HG02884 (cell line): ENCODE measurements around the gene SYPL1.
A peak's percentile ranks its signal among the peaks of the same experiment; 100 is the strongest.
"Not testable (repeated sequence)": the region's sequence is repeated elsewhere in the genome, so short reads cannot be mapped to it uniquely, and the experiment has no call there.

Source experiments
- ATAC-seq: cut with Tn5 transposase; IDR thresholded peaks from one replicate; pipeline ENCODE4 v1.9.1; 2021; ENCODE audit warnings: mild to moderate bottlenecking, moderate library complexity; ENCODE audit not compliant: unreplicated experiment

Gene SYPL1

GRCh38 chr7:106112118-106112971 lies at the start of gene SYPL1:
Gene SYPL1, minus strand, starts transcription at chr7:106112312. Its CDS starts 104 bp downstream, at chr7:106112208.
- peak; percentile 71 for ATAC-seq

DNA sequence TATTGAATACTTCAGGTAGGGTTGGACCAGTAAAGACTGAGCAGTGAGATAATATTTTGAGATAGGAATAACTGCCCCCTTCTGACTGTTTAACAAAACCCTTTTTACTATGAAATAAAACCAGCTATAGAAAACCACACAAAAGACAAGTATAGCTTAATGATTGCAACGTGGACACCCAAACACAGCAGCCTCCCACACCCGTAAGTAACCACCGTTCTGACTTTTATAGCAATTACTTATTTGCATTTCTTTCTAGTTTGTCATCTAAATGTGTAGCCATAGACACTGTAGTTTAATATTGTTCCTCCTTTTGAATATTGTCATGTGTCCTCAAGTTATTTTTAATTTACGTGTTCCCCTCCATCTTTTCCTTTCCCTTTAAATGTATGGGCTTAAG lies 42.9 kb upstream of the SYPL1 start:
- ATAC-seq: no peak

DNA sequence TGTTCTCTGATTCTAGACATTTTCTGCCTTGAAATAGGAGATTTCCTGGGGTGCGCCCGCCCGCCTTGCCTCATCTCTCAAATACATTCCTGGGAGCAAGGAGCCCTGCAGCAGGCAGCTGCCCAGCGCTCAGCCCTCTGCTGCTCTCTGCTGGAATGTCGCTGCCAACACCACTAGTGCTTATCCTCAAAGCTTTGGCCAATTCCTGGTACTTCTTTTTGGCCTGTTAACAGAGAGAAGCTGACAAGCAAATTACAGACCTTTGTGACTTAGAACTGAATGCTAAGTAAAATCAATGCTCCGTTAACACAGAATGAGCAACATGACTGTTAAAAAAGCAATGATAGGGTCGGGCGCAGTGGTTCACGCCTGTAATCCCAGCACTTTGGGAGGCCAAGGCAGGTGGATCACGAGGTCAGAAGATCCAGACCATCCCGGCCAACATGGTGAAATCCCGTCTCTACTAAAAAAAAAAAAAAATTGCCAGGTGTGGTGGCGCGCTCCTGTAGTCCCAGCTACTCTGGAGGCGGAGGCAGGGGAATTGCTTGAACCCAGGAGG lies 41.9 kb upstream of the SYPL1 start:
- ATAC-seq: peak; percentile 71

DNA sequence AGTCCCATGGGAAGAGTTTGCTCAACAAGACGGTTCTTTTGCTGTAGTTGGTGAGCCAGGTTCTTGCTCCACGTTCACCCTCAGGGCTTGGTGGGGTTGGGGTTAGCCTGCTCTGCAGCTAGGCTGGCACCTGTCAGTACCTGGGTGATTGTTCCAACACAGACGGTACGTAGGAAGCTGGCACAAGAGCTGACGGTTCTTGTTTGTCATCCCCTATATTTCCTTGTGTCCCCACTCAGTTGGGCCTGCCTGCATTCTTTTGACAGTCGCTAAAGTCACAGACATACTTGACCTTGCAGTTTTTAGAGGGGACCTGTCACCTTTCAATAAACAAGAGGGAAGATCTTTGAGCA lies 40.2 kb upstream of the SYPL1 start:
- ATAC-seq: no peak

- no peak for ATAC-seq
Measured at GRCh38 chr7:106151459-106152312, 39.6 kb upstream of the SYPL1 start.

- no peak for ATAC-seq
Measured at GRCh38 chr7:106143711-106144337, 31.7 kb upstream of the SYPL1 start.

GRCh38 chr7:106142136-106142535 lies 30.0 kb upstream of the SYPL1 start:
- no peak for ATAC-seq

DNA sequence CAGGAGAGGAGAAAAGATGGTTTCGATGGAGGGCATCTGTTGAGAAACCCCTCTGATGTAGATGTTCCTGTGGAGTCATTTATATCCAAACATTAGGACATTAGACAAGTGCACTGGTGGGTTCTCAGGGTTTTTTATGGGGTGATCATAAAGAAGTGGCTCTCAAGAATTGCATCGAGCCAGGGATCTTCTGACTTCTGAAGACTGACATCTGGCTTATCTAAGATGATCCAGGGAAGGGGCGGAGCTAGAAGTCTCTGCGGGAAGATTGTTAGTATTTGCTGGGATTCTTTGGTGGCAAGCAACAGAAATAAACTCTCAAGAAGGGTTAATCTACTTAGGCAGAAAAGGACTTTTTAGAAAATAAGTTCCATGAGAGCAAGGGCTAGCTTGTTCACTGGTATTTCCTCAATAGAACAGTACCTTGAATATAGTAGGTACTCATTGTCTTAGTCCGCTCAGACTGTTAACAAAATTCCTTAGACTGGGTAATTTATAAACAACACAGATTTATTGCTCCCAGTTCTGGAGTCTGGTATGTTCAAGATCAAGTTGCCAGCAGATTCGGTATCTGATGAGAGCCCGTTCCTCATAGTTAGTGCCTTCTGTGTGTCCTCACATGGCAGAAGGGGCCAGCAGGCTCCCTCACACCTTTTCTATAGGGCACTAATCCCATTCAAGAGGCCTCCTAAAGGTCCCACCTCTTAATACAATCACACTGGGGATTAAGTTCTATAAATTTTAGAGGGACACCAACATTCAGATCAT lies 28.5 kb upstream of the SYPL1 start:
- ATAC-seq: no peak

GRCh38 chr7:106139265-106140251 lies 27.4 kb upstream of the SYPL1 start:
- no peak for ATAC-seq

DNA sequence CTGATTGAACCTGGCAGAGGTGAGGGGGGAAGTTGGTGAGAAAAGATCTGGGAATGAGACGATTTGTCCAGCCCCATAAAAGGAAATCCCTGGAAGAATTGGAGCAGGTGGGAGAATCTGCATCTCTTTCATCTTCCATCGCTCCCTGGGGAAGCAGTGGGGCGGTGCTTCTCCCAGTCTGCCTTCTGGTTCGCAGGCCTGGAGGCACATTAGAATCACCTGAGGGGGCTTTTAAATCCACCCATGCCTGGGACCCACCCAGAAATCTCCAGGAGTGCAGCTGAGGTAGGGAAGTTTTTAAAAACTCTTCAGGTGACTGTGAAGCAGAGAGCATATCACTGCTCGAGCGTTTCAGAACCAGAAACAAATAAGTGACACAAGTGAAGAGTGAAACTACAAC lies 26.7 kb upstream of the SYPL1 start:
- ATAC-seq: no peak

DNA sequence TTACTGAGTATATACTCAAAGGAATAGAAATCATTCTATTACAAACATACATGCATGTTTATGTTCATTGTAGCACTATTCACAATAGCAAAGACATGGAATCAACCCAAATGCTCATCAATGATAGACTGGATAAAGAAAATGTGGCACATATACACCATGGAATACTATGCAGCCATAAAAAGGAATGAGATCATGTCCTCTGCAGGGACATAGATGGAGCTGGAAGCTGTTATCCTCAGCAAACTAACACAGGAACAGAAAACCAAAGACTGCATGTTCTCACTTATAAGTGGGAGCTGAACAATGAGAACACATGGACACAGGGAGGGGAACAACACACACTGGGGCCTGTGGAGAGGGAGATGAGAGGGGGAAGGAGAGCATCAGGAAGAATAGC lies 26.1 kb upstream of the SYPL1 start:
- ATAC-seq: not testable (repeated sequence)

DNA sequence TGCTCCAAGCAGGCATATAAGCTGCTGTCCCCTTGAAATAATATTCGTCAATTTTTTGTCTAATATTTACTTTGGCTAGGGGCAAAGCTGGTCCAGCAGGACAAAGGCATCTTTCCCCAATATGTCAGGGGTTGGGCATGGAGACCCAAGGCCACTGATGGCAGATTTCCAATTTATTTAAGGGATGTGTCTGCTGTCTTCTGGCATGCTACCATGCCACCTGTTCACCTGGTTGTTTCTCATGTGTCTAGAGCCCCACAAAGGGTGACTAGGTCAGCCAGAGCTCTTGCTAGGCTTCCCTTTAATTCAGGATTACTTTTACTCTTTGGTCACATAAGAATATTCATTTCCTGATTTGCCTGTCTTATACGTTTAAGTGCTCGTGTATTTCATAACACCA lies 22.1 kb upstream of the SYPL1 start:
- ATAC-seq: no peak

DNA sequence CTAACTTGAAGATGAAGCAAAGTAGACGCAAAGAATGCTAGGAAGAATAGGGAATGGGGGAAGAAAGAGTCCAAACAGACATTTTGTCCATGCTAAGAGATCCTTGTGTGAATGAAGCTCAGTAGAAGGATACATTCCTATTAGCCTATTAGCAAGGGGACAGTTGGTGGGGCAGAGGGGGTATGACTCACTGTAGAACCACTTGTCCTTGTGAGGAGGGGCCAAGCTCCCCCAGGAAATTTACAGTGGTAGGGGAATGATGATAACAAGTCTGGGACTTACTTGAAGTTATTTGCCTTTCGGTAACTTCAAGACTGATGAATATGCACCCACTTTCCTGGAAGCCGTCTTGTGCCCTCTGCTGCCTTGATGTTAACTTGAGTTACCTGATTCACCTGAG lies 17.2 kb upstream of the SYPL1 start:
- ATAC-seq: no peak

- no peak for ATAC-seq
Measured at GRCh38 chr7:106128836-106129235, 16.7 kb upstream of the SYPL1 start.

GRCh38 chr7:106127984-106128780 lies 16.1 kb upstream of the SYPL1 start:
- ATAC-seq: no peak

DNA sequence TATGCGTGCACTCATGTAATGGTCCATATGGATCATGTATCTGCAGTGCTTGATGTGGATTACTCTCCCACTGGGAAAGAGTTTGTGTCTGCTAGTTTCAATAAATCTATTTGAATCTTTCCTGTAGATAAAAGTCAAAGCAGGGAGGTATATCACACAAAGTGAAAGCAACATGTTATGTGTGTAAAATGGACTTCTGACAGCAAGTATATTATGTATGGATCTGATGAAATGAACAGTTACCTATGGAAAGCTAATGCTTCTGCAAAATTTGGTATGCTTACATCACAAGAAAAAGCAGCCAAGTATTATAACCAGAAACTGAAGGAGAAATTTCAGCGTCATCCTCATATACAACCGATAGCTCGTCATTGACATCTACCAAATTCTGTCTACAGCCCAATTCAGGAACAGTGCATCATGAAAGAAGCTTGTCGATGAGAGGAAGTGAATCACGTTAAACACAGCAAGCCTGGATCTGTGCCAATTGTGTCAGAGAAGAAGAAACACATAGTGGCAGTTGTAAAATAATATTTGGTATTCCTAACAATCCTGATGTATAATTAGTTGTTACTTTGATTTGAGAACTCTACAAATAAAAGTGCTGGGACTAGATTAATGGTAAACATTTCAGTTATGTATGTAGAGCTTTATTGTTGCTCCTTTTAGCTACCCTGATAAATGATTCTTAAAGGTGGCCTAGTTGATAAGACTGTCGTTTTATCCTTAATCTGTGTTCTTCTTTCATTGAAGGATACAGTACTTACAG lies 14.2 kb upstream of the SYPL1 start:
- no peak for ATAC-seq

DNA sequence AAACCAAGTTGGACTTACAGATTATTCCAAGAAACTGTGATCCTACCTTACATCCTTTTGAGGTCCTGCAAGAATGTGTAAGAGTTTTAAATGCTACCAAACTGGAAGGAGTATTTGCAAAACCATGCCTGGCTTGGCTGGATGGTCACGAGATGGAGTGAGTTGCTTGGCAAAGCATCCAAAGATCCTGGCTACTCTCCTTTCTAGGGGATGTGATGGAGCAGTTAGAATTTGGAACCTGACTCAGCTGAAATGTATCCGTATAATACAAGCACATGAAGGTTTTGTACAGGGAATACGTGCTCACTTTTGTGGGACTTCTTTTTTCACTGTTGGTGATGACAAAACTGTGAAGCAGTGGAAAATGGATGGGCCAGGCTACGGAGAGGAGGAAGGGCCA lies 13.3 kb upstream of the SYPL1 start:
- ATAC-seq: no peak

- ATAC-seq: no peak
Measured at GRCh38 chr7:106124186-106124585, 12.1 kb upstream of the SYPL1 start.
